ENCODE measurements around the gene FXYD2. TPM values are rescaled to one million over a fixed set of nuclear protein-coding genes. Genes with fewer than 3 reads are reported as not detected.

Gene FXYD2
- total and polyA plus RNA-seq, 10 of the 15 experiments (the other 5 are each of a cell fraction or from before 2014, with no cell fraction given), result 1.2 to 4.5 (median 2.4) TPM

DNA sequence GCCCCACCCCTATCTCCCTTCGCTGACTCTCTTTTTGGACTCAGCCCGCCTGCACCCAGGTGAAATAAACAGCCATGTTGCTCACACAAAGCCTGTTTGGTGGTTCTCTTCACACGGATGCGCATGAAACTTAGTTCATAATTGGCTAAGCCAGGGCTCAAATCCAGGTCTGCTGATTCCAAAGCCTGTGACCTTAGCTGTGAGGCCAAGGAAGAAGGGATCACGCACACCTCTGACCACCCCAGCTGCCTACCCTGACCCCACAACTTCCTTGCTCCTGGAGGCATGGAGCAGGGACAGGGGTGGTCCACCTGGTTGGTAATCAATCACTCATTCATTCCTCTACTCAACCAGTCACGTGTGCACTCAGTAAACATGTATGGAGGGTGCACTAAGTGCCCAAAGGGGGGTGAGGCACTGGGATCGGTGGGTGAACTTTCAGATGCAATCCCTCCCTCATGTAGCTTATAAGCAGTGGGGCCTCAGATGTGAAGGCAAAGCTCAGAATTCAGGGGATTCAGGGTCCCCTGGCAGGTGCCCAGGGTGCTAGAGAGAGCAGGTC, 10.3 kb downstream of the FXYD2 start (continued):
- TF ChIP-seq, protein P1, sequence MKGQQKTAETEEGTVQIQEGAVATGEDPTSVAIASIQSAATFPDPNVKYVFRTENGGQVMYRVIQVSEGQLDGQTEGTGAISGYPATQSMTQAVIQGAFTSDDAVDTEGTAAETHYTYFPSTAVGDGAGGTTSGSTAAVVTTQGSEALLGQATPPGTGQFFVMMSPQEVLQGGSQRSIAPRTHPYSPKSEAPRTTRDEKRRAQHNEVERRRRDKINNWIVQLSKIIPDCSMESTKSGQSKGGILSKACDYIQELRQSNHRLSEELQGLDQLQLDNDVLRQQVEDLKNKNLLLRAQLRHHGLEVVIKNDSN (IDR thresholded peaks at IDR 0.05; ENCODE audit: borderline replicate concordance, extremely low read length, insufficient read depth, low read depth, low read length), result peak; percentile 66
- TF ChIP-seq ZNF24 (IDR thresholded peaks at IDR 0.05) (peak; percentile 83), LARP7 (IDR thresholded peaks at IDR 0.05) (peak; percentile 69; the same call in 1 of the 2 replicates), CHD1 (IDR thresholded peaks at IDR 0.05; ENCODE audit: low read depth, low read length) (no peak)
- TF ChIP-seq, protein P2, sequence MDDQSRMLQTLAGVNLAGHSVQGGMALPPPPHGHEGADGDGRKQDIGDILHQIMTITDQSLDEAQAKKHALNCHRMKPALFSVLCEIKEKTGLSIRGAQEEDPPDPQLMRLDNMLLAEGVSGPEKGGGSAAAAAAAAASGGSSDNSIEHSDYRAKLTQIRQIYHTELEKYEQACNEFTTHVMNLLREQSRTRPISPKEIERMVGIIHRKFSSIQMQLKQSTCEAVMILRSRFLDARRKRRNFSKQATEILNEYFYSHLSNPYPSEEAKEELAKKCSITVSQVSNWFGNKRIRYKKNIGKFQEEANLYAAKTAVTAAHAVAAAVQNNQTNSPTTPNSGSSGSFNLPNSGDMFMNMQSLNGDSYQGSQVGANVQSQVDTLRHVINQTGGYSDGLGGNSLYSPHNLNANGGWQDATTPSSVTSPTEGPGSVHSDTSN (IDR thresholded peaks at IDR 0.05; ENCODE audit: insufficient replicate concordance, low read depth, low read length), result peak; percentile 9
- TF ChIP-seq, protein P3, sequence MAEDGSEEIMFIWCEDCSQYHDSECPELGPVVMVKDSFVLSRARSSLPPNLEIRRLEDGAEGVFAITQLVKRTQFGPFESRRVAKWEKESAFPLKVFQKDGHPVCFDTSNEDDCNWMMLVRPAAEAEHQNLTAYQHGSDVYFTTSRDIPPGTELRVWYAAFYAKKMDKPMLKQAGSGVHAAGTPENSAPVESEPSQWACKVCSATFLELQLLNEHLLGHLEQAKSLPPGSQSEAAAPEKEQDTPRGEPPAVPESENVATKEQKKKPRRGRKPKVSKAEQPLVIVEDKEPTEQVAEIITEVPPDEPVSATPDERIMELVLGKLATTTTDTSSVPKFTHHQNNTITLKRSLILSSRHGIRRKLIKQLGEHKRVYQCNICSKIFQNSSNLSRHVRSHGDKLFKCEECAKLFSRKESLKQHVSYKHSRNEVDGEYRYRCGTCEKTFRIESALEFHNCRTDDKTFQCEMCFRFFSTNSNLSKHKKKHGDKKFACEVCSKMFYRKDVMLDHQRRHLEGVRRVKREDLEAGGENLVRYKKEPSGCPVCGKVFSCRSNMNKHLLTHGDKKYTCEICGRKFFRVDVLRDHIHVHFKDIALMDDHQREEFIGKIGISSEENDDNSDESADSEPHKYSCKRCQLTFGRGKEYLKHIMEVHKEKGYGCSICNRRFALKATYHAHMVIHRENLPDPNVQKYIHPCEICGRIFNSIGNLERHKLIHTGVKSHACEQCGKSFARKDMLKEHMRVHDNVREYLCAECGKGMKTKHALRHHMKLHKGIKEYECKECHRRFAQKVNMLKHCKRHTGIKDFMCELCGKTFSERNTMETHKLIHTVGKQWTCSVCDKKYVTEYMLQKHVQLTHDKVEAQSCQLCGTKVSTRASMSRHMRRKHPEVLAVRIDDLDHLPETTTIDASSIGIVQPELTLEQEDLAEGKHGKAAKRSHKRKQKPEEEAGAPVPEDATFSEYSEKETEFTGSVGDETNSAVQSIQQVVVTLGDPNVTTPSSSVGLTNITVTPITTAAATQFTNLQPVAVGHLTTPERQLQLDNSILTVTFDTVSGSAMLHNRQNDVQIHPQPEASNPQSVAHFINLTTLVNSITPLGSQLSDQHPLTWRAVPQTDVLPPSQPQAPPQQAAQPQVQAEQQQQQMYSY (CRISPR knock-in tag; IDR thresholded peaks at IDR 0.05), result 0 out of 2 replicates have a peak, but pooled peaks have one; percentile 41
